Thymus (tissue), 11 donors: ENCODE measurements around the gene MYH10. TPM values are rescaled to one million over a fixed set of nuclear protein-coding genes. Genes with fewer than 3 reads are reported as not detected.

Experiments
- DNase-seq, 9 donors: peaks; one replicate each; pipeline ENCODE4 v3.0.0-alpha.2; 2013; ENCODE audit warnings: low spot score in 9 of 9, low read depth in 6 of 9, missing footprints in 1 of 9
- H3K27ac ChIP-seq, 2 donors: one replicate each; pipeline ENCODE4 v1.5.1; 2013; ENCODE audit warnings: control low read depth in 1 of 2, low read depth in 1 of 2, low read length in 1 of 2, mild to moderate bottlenecking in 1 of 2, moderate library complexity in 1 of 2
- H3K27me3 ChIP-seq, 2 donors: one replicate each; pipeline ENCODE4 v1.5.1; 2013; ENCODE audit warnings: low read length in 1 of 2; ENCODE audit not compliant: control insufficient read depth in 2 of 2, insufficient read depth in 1 of 2
- H3K36me3 ChIP-seq, 2 donors: one replicate each; pipeline ENCODE4 v1.5.1; 2013; ENCODE audit warnings: low read length in 1 of 2, mild to moderate bottlenecking in 1 of 2, moderate library complexity in 1 of 2; ENCODE audit not compliant: control insufficient read depth in 2 of 2, insufficient read depth in 2 of 2
- H3K4me1 ChIP-seq, 2 donors: one replicate each; pipeline ENCODE4 v1.5.1; 2013; ENCODE audit warnings: low read length in 2 of 2; ENCODE audit not compliant: control insufficient read depth in 2 of 2, insufficient read depth in 2 of 2
- H3K4me3 ChIP-seq, 2 donors: one replicate each; pipeline ENCODE4 v1.5.1; 2013; ENCODE audit warnings: low read length in 2 of 2, control low read depth in 1 of 2, mild to moderate bottlenecking in 1 of 2
- H3K9me3 ChIP-seq, 2 donors: one replicate each; pipeline ENCODE4 v1.5.1; 2013; ENCODE audit warnings: low read length in 1 of 2, mild to moderate bottlenecking in 1 of 2; ENCODE audit not compliant: control insufficient read depth in 2 of 2, insufficient read depth in 1 of 2
- WGBS: extraction: QIAGEN DNeasy Blood & Tissue Kit; methylation state at CpG from one replicate; pipeline ENCODE4 v1.1.7; 2013; 5-methylcytosine and 5-hydroxymethylcytosine counted together
- polyA plus RNA-seq: library from polyadenylated mRNA; stranded (reverse); fragments of 200-250 nt; gene quantifications from one replicate; pipeline ENCODE4 v1.2.3, GENCODE V29; 2013
- total RNA-seq: library from RNA; stranded (reverse); fragments of 120-200 nt; gene quantifications from one replicate; pipeline ENCODE4 v1.2.4, GENCODE V29; 2013
- donor health status: healthy.

The MYH10 gene
- total and polyA plus RNA-seq, 2 donors, result 4.2 to 13.2 TPM

- Histone ChIP-seq H3K27me3 (peaks cover 41 to 62% of the 10 kb centered on the region in 2 donors), H3K4me3 (no peak overlapping the region), H3K9me3 (no peaks in the 10 kb centered on the region), H3K36me3 (no peaks in the 10 kb centered on the region), H3K4me1 (peaks cover 9 to 13% of the 10 kb centered on the region in 2 donors), H3K27ac (no peak overlapping the region)
- no peak for DNase-seq
- 26% methylated on average over 3 of the region's 3 CpGs for WGBS
These were observed 1.5 kb upstream of the MYH10 start for GRCh38 chr17:8632061-8632460.

- Histone ChIP-seq H3K36me3 (no peaks in the 10 kb centered on the region), H3K27me3 (peaks cover 42 to 62% of the 10 kb centered on the region in 2 donors), H3K4me3 (peak overlapping the region; percentile 52 to 80), H3K27ac (peak overlapping the region in 1 of 2 donors; percentile 15), H3K9me3 (no peaks in the 10 kb centered on the region), H3K4me1 (peaks cover 9 to 13% of the 10 kb centered on the region in 2 donors)
- no peak for DNase-seq
- 3% methylated on average over 13 of the region's 13 CpGs for WGBS
These were observed 991 bp upstream of the MYH10 start for GRCh38 chr17:8631554-8631877.

GRCh38 chr17:8630802-8631553 lies 453 bp upstream of the MYH10 start:
- peaks cover 9 to 13% of the 10 kb centered on the region in 2 donors for H3K4me1 ChIP-seq
- H3K27ac ChIP-seq, result peak overlapping the region in 1 of 2 donors; percentile 15
- peak; percentile 77 to 96 (median 90) for DNase-seq
- H3K36me3 ChIP-seq, result no peaks in the 10 kb centered on the region
- no peaks in the 10 kb centered on the region for H3K9me3 ChIP-seq
- WGBS, result under 1% methylated on average over 85 of the region's 85 CpGs
- peak overlapping the region; percentile 52 to 80 for H3K4me3 ChIP-seq
- peaks cover 42 to 64% of the 10 kb centered on the region in 2 donors for H3K27me3 ChIP-seq

- 2% methylated on average over 76 of the region's 76 CpGs for WGBS
- Histone ChIP-seq H3K9me3 (no peaks in the 10 kb centered on the region), H3K27me3 (peaks cover 42 to 64% of the 10 kb centered on the region in 2 donors), H3K36me3 (no peaks in the 10 kb centered on the region), H3K4me1 (peaks cover 9 to 13% of the 10 kb centered on the region in 2 donors), H3K4me3 (peak overlapping the region; percentile 52 to 80), H3K27ac (no peak overlapping the region)
- peak in 3 of 9 donors; percentile 18 to 34 (median 25) for DNase-seq
These were observed 926 bp downstream of the MYH10 start for GRCh38 chr17:8629371-8630226.

- Histone ChIP-seq H3K4me3 (no peak overlapping the region), H3K4me1 (peaks cover 9 to 13% of the 10 kb centered on the region in 2 donors), H3K27me3 (peaks cover 38 to 61% of the 10 kb centered on the region in 2 donors), H3K9me3 (no peaks in the 10 kb centered on the region), H3K36me3 (no peaks in the 10 kb centered on the region), H3K27ac (no peak overlapping the region)
- DNase-seq, result no peak
- 40% methylated on average over 8 of the region's 8 CpGs for WGBS
These were observed 1.8 kb downstream of the MYH10 start for GRCh38 chr17:8628609-8629169.

- no peaks in the 10 kb centered on the region for H3K9me3 ChIP-seq
- no peak overlapping the region for H3K27ac ChIP-seq
- no peak overlapping the region for H3K4me3 ChIP-seq
- WGBS, result 96% methylated on average over 2 of the region's 2 CpGs
- H3K27me3 ChIP-seq, result peaks cover 33 to 58% of the 10 kb centered on the region in 2 donors
- H3K36me3 ChIP-seq, result no peaks in the 10 kb centered on the region
- H3K4me1 ChIP-seq, result peaks cover 9 to 13% of the 10 kb centered on the region in 2 donors
- DNase-seq, result no peak
These were observed 2.4 kb downstream of the MYH10 start for GRCh38 chr17:8628172-8628571.

- peaks cover 12 to 14% of the 10 kb centered on the region in 2 donors for H3K27me3 ChIP-seq
- H3K4me1 ChIP-seq, result no peaks in the 10 kb centered on the region
- no peaks in the 10 kb centered on the region for H3K9me3 ChIP-seq
- no peak overlapping the region for H3K4me3 ChIP-seq
- 96% methylated on average over 2 of the region's 2 CpGs for WGBS
- H3K27ac ChIP-seq, result no peak overlapping the region
- DNase-seq, result no peak
- H3K36me3 ChIP-seq, result peaks cover 0 to 5% of the 10 kb centered on the region in 2 donors
These were observed 6.9 kb downstream of the MYH10 start for GRCh38 chr17:8623591-8623990.

GRCh38 chr17:8622191-8622590 lies 8.3 kb downstream of the MYH10 start:
- 59% methylated on average over 4 of the region's 4 CpGs for WGBS
- H3K27me3 ChIP-seq, result peaks cover 2 to 3% of the 10 kb centered on the region in 2 donors
- no peak overlapping the region for H3K27ac ChIP-seq
- H3K4me1 ChIP-seq, result no peaks in the 10 kb centered on the region
- H3K9me3 ChIP-seq, result no peaks in the 10 kb centered on the region
- H3K4me3 ChIP-seq, result no peak overlapping the region
- H3K36me3 ChIP-seq, result peaks cover 0 to 5% of the 10 kb centered on the region in 2 donors
- DNase-seq, result no peak

- H3K27me3 ChIP-seq, result peaks cover 0 to 2% of the 10 kb centered on the region in 2 donors
- H3K4me3 ChIP-seq, result no peak overlapping the region
- no peak overlapping the region for H3K27ac ChIP-seq
- H3K36me3 ChIP-seq, result peaks cover 0 to 5% of the 10 kb centered on the region in 2 donors
- no peaks in the 10 kb centered on the region for H3K4me1 ChIP-seq
- 92% methylated on average over 3 of the region's 3 CpGs for WGBS
- H3K9me3 ChIP-seq, result no peaks in the 10 kb centered on the region
- DNase-seq, result no peak
These were observed 8.9 kb downstream of the MYH10 start for GRCh38 chr17:8621585-8621984.
